Parietal lobe (tissue), 1 donor: ENCODE measurements around the gene ATP8B3. TPM values are rescaled to one million over a fixed set of nuclear protein-coding genes. Genes with fewer than 3 reads are reported as not detected.

ENCODE experiments used
- total RNA-seq: library from RNA; depleted of rRNA; stranded (reverse); fragments of >200 nt; gene quantifications from one replicate; pipeline ENCODE4 v1.2.3, GENCODE V29; 2014

Gene ATP8B3, protein sequence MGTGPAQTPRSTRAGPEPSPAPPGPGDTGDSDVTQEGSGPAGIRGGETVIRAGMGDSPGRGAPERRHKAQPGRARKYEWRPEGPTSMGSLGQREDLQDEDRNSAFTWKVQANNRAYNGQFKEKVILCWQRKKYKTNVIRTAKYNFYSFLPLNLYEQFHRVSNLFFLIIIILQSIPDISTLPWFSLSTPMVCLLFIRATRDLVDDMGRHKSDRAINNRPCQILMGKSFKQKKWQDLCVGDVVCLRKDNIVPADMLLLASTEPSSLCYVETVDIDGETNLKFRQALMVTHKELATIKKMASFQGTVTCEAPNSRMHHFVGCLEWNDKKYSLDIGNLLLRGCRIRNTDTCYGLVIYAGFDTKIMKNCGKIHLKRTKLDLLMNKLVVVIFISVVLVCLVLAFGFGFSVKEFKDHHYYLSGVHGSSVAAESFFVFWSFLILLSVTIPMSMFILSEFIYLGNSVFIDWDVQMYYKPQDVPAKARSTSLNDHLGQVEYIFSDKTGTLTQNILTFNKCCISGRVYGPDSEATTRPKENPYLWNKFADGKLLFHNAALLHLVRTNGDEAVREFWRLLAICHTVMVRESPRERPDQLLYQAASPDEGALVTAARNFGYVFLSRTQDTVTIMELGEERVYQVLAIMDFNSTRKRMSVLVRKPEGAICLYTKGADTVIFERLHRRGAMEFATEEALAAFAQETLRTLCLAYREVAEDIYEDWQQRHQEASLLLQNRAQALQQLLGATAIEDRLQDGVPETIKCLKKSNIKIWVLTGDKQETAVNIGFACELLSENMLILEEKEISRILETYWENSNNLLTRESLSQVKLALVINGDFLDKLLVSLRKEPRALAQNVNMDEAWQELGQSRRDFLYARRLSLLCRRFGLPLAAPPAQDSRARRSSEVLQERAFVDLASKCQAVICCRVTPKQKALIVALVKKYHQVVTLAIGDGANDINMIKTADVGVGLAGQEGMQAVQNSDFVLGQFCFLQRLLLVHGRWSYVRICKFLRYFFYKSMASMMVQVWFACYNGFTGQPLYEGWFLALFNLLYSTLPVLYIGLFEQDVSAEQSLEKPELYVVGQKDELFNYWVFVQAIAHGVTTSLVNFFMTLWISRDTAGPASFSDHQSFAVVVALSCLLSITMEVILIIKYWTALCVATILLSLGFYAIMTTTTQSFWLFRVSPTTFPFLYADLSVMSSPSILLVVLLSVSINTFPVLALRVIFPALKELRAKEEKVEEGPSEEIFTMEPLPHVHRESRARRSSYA (N-terminal part only)
- total RNA-seq: under 0.01 TPM

DNA sequence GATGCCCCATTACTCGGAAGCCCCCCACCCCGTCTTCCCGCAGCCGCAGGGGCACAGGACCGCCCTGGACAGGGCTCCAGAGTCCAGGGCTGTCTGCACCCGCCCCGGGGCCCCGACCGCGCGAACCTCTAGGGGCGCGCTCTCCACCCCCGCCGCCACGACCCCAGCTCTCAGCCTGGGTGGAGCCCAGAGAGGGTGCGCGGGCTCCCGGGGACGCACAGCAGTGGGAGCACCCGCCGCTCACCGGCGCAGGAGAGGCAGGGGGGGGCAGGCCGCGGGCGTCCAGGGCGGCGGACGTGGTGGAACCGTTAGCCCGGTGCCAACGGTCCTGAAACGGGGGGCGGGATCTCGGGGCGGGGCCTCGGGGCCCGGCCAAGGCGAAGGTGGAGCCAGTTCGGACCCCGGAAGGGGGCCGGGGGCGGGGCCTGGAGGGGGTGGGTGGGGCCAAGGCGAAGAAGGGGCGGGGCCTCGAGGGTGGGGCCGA, at the start of gene ATP8B3:
ATP8B3 (minus strand) TSS at position 335 of the 484 bp plus-strand sequence. CDS start 540 bp downstream, outside the sequence.

DNA sequence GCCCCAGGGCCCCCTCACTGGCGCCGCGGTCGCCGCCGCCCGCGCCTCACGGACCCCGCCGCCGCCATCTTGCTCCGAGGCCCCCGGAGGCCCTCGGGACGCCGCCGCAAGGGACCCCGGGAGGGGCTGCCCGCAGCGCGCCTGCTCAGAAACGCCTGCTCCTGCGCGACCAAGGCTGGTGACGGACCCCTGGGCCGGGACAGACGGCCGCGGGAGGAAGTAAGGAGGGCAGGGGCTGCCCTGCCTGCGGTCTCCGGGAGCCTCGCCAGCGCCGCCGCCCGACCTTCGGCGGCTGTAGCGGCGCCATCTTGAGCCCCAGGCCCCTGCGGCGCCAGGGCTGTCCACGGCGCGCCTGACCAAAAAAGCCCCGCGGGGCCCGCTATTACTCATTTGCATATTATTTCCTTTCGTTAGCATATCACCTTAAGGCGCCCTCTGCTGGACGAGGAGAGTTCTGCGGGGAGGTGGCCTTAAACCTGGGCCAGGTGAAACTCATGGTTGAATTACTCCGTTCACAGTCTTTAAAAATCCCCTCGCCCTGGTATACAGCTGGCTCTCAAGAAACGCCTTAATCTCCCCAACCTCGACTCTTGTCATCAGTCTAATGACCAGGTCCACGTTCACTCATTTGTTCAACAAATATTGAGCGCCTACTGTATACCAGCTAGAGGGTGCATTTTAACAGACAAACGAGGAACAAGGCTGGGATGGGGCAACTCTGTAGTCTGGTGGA, 36.5 kb upstream of the ATP8B3 start, which contains the start of gene REXO1:
REXO1 (minus strand) TSS at position 85 of the 733 bp plus-strand sequence. CDS start 125 bp downstream, outside the sequence.

DNA sequence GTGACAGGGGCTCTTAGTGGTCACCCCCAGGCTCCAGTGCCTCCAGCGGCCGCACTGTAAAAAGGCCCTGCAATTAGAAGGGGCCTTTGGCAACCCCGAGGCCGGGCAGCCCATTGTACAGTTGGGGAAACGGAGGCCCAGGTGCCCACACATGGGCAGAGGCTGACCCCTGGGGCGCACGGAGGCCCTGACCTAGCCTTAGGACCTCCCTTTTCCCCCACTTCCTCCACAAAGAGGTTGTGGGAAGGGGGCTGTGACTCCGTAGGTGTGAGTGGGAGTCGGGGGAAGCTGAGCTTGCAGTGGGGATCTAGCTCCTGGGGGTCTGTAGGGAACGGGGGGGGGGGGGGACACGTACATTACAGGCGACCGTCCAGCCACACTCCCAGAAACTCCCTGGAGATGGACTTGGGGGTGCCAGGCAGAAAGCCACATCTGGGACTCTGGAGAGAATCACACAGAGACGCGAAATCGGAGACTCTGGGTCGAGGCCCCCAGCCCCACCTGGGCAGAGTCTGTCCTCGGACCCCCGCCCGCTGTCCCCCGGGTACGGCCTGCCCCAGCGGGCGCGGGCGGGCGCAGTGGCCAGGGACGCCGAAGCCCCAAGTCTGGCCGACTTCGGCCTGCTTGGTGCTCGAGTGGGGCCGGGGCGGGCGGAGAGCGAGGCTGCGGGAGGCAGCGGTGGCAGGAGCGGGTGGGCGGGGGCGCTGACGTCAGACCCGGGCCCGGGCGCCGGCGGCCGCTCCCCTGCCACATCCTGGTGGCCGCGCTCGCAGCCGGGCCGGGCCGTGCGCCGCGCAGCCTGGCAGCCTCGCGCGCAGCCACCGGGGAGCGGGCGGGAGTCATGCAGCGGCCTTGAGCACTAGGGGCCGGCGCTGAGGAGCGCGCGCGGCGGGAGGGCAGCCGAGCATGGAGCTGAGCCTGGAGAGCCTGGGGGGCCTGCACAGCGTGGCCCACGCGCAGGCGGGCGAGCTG, 59.0 kb downstream of the ATP8B3 start, which contains the start of gene ONECUT3:
ONECUT3 (plus strand) TSS at position 750 of the 972 bp plus-strand sequence; CDS start at position 907, 157 bp downstream.

Other genes with a start within 250 kb of the ATP8B3 start
- 44.8 TPM for gene MEX3D, start 244.0 kb downstream of the ATP8B3 start, total RNA-seq
- gene MBD3, start 219.4 kb downstream of the ATP8B3 start, total RNA-seq: 67.6 TPM
- 52.0 TPM for gene UQCR11, start 206.8 kb downstream of the ATP8B3 start, total RNA-seq
- 33.8 TPM for gene TCF3, start 159.7 kb downstream of the ATP8B3 start, total RNA-seq
- gene ONECUT3, start 58.8 kb downstream of the ATP8B3 start, total RNA-seq: not detected
- gene REXO1, start 36.2 kb upstream of the ATP8B3 start, total RNA-seq: 11.0 TPM
- gene KLF16, start 51.3 kb upstream of the ATP8B3 start, total RNA-seq: 3.4 TPM
- gene ABHD17A, start 73.2 kb upstream of the ATP8B3 start, total RNA-seq: 37.9 TPM
- gene ADAT3, start 93.1 kb upstream of the ATP8B3 start, total RNA-seq: 3.8 TPM
- 19.4 TPM for gene SCAMP4, start 93.1 kb upstream of the ATP8B3 start, total RNA-seq
- 52.3 TPM for gene CSNK1G2, start 128.9 kb upstream of the ATP8B3 start, total RNA-seq
- gene BTBD2, start 203.4 kb upstream of the ATP8B3 start, total RNA-seq: 69.5 TPM
- gene MKNK2, start 239.0 kb upstream of the ATP8B3 start, total RNA-seq: 24.4 TPM